DND-41 (cell line): ENCODE measurements around the gene SLAIN1.
"Not testable (repeated sequence)": the region's sequence is repeated elsewhere in the genome, so short reads cannot be mapped to it uniquely, and the experiment has no call there.

ENCODE experiments used
- ATAC-seq: fragments of 200-7000 bp; cut with Tn5 transposase; 3 replicates; pipeline ENCODE4 v1.9.1; 2021; ENCODE audit warnings: low read depth; ENCODE audit not compliant: insufficient read depth
- DNase-seq: peaks from one replicate; pipeline ENCODE4 v3.0.0-alpha.2; 2020
- H2AFZ ChIP-seq: 2 replicates; pipeline ENCODE4 v1.6.0; 2012; ENCODE audit warnings: low read depth, low read length
- H3K27ac ChIP-seq: 2 replicates; pipeline ENCODE4 v1.5.1; 2012; ENCODE audit warnings: low read length, inconsistent platforms
- H3K27me3 ChIP-seq: fragments of 200-600 bp; sonication (generic); 2 replicates; pipeline ENCODE4 v1.6.0; 2012; ENCODE audit warnings: low read length, mild to moderate bottlenecking, inconsistent platforms; ENCODE audit not compliant: insufficient read depth, poor library complexity
- H3K36me3 ChIP-seq: 2 replicates; pipeline ENCODE4 v1.5.1; 2012; ENCODE audit warnings: low read length, inconsistent platforms; ENCODE audit not compliant: insufficient read depth
- H3K4me1 ChIP-seq: 2 replicates; pipeline ENCODE4 v1.5.1; 2012; ENCODE audit warnings: mild to moderate bottlenecking, low read length; ENCODE audit not compliant: insufficient read depth
- H3K4me2 ChIP-seq: 2 replicates; pipeline ENCODE4 v1.6.0; 2012; ENCODE audit warnings: mild to moderate bottlenecking, moderate library complexity, low read length, inconsistent platforms; ENCODE audit not compliant: insufficient read depth
- H3K4me3 ChIP-seq, 2 experiments: fragments of 200-600 bp in 1 of 2; shearing (Covaris generic) in 1 of 2; 2 replicates each; pipeline ENCODE4 v1.5.1; 2012 to 2016; ENCODE audit warnings: inconsistent platforms in 2 of 2, low read length in 2 of 2, mild to moderate bottlenecking in 2 of 2, low read depth in 1 of 2, moderate library complexity in 1 of 2
- H3K79me2 ChIP-seq: 2 replicates; pipeline ENCODE4 v1.6.0; 2012; ENCODE audit warnings: low read length, inconsistent platforms; ENCODE audit not compliant: insufficient read depth
- H3K9ac ChIP-seq: 2 replicates; pipeline ENCODE4 v1.6.0; 2012; ENCODE audit warnings: low read depth, mild to moderate bottlenecking, inconsistent platforms, low read length, moderate library complexity
- H3K9me3 ChIP-seq: 2 replicates; pipeline ENCODE4 v1.5.1; 2012; ENCODE audit warnings: low read length, moderate library complexity, mild to moderate bottlenecking, inconsistent platforms; ENCODE audit not compliant: insufficient read depth, severe bottlenecking
- H4K20me1 ChIP-seq: 2 replicates; pipeline ENCODE4 v1.6.0; 2012; ENCODE audit warnings: low read length; ENCODE audit not compliant: insufficient read depth
- CTCF ChIP-seq: IDR thresholded peaks from 2 replicates; pipeline ENCODE4 v1.5.1; 2012; ENCODE audit warnings: borderline replicate concordance, low read length, moderate library complexity, mild to moderate bottlenecking; ENCODE audit not compliant: poor library complexity, severe bottlenecking; ENCODE audit errors: extremely low read depth
- EZH2 ChIP-seq: IDR thresholded peaks from 3 replicates; pipeline ENCODE4 v1.6.1; 2012; ENCODE audit warnings: borderline replicate concordance, low read depth, mild to moderate bottlenecking, moderate library complexity, low read length, inconsistent platforms; ENCODE audit not compliant: severe bottlenecking

The SLAIN1 gene

GRCh38 chr13:77660841-77661250 is 36.6 kb upstream of the SLAIN1 start:
- no peaks in the 10 kb centered on the region for H4K20me1 ChIP-seq
- DNase-seq (no peak), ATAC-seq (no peak)
- H3K4me1 ChIP-seq = no peaks in the 10 kb centered on the region
- no peaks in the 10 kb centered on the region for H3K36me3 ChIP-seq
- H3K27ac ChIP-seq = no peak overlapping the region
- H3K27me3 ChIP-seq = no peaks in the 10 kb centered on the region
- H3K79me2 ChIP-seq = no peaks in the 10 kb centered on the region
- H3K9ac ChIP-seq = no peak overlapping the region
- no peak overlapping the region for H3K4me3 ChIP-seq
- H3K9me3 ChIP-seq = no peaks in the 10 kb centered on the region
- TF ChIP-seq CTCF (no peak), EZH2 (no peak)
- no peak overlapping the region for H2AFZ ChIP-seq
- H3K4me2 ChIP-seq = no peak overlapping the region

- H3K79me2 ChIP-seq, DNase-seq, H3K4me2 ChIP-seq, ATAC-seq, H3K9ac ChIP-seq, H3K27me3 ChIP-seq, H3K4me3 ChIP-seq, H3K36me3 ChIP-seq, H3K4me1 ChIP-seq, H4K20me1 ChIP-seq, H3K27ac ChIP-seq, H3K9me3 ChIP-seq, H2AFZ ChIP-seq: not testable (repeated sequence)
Measured at GRCh38 chr13:77662301-77662700, 35.2 kb upstream of the SLAIN1 start.

GRCh38 chr13:77662831-77663230 is 34.7 kb upstream of the SLAIN1 start:
- H3K79me2 ChIP-seq, H2AFZ ChIP-seq, H3K4me1 ChIP-seq, H3K4me2 ChIP-seq, H3K36me3 ChIP-seq, H3K4me3 ChIP-seq, H4K20me1 ChIP-seq, H3K27me3 ChIP-seq, H3K27ac ChIP-seq, DNase-seq, H3K9me3 ChIP-seq, H3K9ac ChIP-seq, ATAC-seq: not testable (repeated sequence)

GRCh38 chr13:77674852-77675251 is 22.6 kb upstream of the SLAIN1 start:
- no peaks in the 10 kb centered on the region for H3K9me3 ChIP-seq
- H4K20me1 ChIP-seq = no peaks in the 10 kb centered on the region
- no peaks in the 10 kb centered on the region for H3K36me3 ChIP-seq
- no peaks in the 10 kb centered on the region for H3K27me3 ChIP-seq
- no peak overlapping the region for H3K4me2 ChIP-seq
- no peaks in the 10 kb centered on the region for H3K4me1 ChIP-seq
- ATAC-seq = no peak
- no peaks in the 10 kb centered on the region for H3K79me2 ChIP-seq
- H3K9ac ChIP-seq = no peak overlapping the region
- H3K4me3 ChIP-seq = no peak overlapping the region
- H2AFZ ChIP-seq = no peak overlapping the region
- TF ChIP-seq EZH2 (no peak), CTCF (no peak)
- DNase-seq = no peak
- H3K27ac ChIP-seq = no peak overlapping the region
